ENCODE measurements around the gene FBXO46.

- TF ChIP-seq, protein P1, sequence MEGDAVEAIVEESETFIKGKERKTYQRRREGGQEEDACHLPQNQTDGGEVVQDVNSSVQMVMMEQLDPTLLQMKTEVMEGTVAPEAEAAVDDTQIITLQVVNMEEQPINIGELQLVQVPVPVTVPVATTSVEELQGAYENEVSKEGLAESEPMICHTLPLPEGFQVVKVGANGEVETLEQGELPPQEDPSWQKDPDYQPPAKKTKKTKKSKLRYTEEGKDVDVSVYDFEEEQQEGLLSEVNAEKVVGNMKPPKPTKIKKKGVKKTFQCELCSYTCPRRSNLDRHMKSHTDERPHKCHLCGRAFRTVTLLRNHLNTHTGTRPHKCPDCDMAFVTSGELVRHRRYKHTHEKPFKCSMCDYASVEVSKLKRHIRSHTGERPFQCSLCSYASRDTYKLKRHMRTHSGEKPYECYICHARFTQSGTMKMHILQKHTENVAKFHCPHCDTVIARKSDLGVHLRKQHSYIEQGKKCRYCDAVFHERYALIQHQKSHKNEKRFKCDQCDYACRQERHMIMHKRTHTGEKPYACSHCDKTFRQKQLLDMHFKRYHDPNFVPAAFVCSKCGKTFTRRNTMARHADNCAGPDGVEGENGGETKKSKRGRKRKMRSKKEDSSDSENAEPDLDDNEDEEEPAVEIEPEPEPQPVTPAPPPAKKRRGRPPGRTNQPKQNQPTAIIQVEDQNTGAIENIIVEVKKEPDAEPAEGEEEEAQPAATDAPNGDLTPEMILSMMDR (IDR thresholded peaks at IDR 0.05): no peak
- TF ChIP-seq GABPA (IDR thresholded peaks at IDR 0.05; ENCODE audit: low read depth) (no peak), TCF12 (IDR thresholded peaks at IDR 0.05) (no peak), TAF1 (IDR thresholded peaks at IDR 0.05; ENCODE audit: borderline replicate concordance, low read depth, low read length) (no peak), EZH2phosphoT487 (IDR thresholded peaks at IDR 0.05; ENCODE audit: borderline replicate concordance, low read depth) (no peak), FOXJ3 (CRISPR knock-in tag; IDR thresholded peaks at IDR 0.05) (no peak), USF1 (IDR thresholded peaks at IDR 0.05; ENCODE audit: borderline replicate concordance, low read depth) (no peak), RAD21 (IDR thresholded peaks at IDR 0.05; ENCODE audit: low read length) (no peak), CHD2 (IDR thresholded peaks at IDR 0.05; ENCODE audit: low read length, partially characterized antibody) (no peak), EP300 (IDR thresholded peaks at IDR 0.05; ENCODE audit: borderline replicate concordance in 1 of 2, low read depth in 1 of 2, low read length in 1 of 2) (no peak)
Measured at GRCh38 chr19:45764945-45765701, 34.4 kb upstream of the FBXO46 start.
